NCI-H2081 (cell line): ENCODE measurements around the gene SLC23A1.
A peak's percentile ranks its signal among the peaks of the same experiment; 100 is the strongest.
"Not testable (repeated sequence)": the region's sequence is repeated elsewhere in the genome, so short reads cannot be mapped to it uniquely, and the experiment has no call there.

Source experiments
- DNase-seq, 2 experiments: peaks; one replicate each; lab custom pipeline; 2025; lab: John Stamatoyannopoulos, UW

Gene SLC23A1

DNA sequence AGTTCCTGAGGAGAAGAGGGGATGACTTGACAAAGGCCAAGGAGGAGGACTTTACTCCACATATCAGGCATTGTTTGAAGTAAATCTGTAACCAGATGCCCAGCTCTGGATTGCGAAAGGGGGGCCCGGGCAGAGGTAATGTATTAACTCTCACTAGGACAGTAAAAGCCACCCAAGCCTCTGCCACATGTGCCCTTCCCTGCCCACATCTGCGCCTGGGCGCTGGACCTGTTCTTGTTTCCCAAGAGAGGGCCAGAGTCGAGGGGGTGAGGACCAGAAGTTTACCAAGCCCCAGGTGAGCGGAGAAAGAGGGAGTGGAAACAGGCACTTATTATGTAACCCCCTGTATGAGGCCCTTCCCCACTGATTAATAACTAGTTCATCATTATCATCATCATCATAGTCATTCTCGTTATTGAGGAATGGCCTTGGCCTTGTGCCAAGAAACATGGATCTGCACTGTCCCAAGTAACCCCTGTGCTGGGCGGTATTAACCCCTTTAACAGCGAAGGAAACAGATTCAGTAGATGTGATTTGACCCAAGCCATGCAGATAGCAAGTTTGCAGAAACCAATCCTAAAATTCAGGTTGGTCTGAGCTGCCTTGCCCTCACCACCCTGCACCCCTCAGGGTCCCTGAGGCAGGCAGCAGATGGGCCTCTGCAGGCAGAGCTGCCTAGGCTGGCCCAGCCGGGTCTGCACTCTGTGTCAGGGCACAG lies at the start of gene SLC23A1:
Gene SLC23A1 (minus strand): TSS at position 23 of the 718 bp plus-strand sequence. CDS start 44 bp downstream, outside the sequence.
- DNase-seq = no peak

DNA sequence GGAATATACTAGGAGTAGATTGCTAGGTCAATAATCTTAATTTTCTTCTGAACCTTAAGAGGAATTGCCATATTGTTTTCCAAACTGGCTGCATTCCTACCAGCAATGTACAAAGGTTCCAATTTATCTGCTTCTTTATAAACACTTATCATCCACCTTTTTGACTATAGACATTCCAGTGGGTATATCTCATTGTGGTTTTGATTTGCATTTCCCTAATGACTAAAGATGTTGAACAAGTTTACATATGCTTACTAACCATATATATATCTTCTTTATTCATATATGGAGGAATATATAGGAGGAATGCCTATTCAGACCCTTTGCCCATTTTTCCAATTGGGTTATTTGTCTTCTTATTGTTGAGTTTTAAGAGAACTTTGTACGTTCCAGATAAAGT lies 48.6 kb upstream of the SLC23A1 start:
- no peak for DNase-seq

DNA sequence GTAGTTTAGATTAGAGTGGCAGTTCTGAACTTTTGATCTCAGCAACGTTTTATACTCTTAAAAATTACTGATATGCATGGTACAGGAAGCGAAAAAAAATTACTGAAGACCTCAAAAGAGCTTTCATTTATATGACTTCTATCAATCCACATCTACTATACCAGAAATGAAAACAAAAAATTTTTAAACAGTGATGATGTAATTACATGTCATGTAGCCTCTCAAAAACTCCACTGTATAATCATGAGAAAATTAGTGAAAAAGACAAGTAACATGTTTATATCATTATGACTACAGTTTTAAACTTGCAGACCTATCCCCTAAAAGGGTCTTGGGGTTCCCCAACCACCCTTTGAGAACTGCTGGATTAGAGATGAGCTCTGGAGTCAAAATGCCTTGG lies 46.9 kb upstream of the SLC23A1 start:
- no peak for DNase-seq

GRCh38 chr5:139426203-139426885 lies 43.2 kb upstream of the SLC23A1 start:
- no peak for DNase-seq

GRCh38 chr5:139425497-139425896 lies 42.4 kb upstream of the SLC23A1 start:
- DNase-seq = no peak

- DNase-seq = peak; percentile 42 to 55
Observed at GRCh38 chr5:139422307-139422893, 39.3 kb upstream of the SLC23A1 start.

DNA sequence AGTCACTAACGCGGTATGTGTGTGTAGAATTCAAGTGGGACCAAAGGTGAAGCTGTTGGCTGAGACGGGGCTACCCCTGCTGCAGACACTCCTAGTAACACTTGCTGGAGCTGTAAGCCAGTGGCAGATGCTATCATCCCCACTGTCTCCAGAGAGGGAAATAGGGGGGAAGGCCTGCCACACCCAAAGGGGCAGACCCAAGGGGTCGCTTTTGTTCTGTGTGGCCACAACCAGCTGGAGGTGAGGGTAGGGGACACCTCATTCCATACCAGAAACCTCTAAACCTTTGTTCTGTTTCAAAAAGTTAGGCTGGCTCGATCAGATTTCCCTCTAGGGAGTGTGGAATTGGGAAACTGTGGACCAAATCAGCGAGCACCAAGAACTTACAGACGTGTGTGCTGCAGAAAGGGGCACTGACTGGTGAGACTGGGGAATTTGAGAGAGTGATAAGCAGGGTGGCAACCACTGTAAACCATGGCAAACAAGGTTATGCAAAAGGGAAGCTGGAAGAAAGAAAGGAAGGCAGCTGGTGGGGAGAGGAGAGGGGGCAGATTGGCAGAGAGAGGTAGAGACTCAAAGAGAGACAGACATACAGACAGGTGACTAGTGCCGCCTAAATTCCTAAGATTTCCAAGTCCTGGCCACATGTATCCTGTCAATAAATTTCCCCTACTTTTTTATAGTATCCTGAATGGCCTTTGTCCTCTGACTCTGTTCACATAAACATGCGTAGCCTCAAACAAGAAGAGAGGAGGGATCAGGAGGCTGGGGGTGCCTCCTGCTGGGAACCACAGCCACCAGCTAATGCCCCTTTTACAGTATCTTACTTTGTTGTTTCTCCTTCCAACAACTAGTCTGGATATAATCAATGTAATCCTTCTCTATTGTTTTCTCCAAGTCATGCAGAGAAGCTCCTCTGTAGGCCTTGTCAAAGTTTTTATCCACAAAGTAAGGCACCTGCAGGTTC lies 36.4 kb upstream of the SLC23A1 start:
- no peak for DNase-seq

- no peak for DNase-seq
Observed at GRCh38 chr5:139418793-139419192, 35.7 kb upstream of the SLC23A1 start.

GRCh38 chr5:139417214-139417613 lies 34.1 kb upstream of the SLC23A1 start:
- DNase-seq = no peak

DNA sequence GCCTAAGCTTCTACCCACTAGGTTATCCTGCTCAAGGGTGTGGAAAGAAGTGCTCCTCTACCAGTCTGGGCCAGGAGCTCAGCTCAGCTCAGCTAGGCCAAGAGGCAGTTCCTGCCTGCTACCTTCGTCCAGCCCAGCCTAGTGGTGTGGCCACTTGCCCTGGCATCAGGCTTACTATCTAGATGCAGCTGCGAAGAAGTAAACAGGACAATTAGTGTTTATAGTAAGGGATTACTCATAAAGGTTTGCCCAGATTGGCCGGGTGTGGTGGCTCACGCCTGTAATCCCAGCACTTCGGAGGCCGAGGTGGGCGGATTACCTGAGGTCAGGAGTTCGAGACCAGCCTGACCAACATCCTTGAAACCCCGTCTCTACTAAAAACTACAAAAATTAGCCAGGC lies 33.6 kb upstream of the SLC23A1 start:
- DNase-seq = no peak

DNA sequence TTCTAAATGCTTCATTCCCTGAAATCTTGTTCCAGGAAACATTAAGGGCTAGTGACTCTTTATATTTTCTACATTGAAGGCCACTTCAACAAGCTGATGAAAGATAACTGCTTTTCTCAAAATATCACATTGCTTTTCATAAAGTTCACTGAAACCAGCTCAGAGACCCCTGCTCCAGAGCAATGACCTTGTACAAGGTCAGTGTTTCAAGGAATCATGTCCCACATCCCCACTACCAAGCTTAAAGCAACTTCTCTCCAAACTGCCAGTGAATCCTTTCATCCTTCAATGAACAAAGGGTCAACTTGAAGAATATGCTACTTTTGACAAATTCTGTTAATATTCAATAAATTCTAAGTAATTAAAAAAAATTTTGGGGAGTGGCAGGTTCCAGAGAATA lies 32.8 kb upstream of the SLC23A1 start:
- DNase-seq = no peak

GRCh38 chr5:139415221-139415861 lies 32.2 kb upstream of the SLC23A1 start:
- peak; percentile 62 to 91 for DNase-seq

DNA sequence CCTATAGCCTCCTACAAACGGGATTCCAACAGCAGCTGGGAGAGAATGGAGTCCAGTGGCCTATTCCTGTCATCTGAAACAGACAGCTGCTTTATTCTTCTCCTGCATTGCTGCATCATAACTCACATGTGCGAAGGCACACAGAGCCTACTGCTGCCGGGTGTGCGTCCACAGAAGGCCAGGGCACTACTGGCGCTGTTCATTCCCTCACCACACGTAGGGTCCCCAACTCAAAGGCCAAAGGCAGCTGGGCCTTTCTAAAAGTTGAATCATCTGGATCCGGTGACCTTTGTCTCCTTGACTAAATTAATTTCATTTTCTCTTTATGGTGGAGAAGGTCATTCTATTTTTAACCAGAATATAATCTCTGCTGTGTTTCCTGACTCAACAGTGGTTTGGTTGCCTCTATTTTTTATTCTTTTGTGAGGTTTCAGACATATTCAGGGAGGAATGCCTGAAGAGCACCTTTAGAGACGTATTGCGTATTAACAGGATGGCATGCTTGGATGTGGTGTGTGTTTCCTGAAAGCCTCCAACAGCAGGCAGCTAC lies 31.6 kb upstream of the SLC23A1 start:
- no peak for DNase-seq

- DNase-seq = no peak
Observed at GRCh38 chr5:139413963-139414362, 30.9 kb upstream of the SLC23A1 start.

DNA sequence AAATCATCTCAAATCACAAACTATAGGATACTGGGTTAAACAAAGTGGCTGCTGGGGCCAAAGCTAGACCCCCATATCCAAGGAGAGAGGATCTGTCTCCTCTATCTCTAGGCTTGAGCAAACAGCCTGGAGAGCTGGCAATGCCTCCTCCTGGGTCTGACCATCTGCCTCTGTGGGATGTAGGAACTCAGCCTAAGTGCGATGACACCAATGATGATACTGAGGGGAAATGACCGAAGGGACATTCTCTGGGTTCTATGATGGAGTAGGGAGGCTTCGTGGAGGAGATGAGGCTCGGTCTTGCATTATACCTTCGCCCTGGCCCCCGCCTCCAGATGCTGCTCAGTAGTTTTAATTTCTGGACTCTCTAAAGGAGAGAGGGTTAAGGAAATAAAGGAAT lies 30.1 kb upstream of the SLC23A1 start:
- DNase-seq = no peak

DNA sequence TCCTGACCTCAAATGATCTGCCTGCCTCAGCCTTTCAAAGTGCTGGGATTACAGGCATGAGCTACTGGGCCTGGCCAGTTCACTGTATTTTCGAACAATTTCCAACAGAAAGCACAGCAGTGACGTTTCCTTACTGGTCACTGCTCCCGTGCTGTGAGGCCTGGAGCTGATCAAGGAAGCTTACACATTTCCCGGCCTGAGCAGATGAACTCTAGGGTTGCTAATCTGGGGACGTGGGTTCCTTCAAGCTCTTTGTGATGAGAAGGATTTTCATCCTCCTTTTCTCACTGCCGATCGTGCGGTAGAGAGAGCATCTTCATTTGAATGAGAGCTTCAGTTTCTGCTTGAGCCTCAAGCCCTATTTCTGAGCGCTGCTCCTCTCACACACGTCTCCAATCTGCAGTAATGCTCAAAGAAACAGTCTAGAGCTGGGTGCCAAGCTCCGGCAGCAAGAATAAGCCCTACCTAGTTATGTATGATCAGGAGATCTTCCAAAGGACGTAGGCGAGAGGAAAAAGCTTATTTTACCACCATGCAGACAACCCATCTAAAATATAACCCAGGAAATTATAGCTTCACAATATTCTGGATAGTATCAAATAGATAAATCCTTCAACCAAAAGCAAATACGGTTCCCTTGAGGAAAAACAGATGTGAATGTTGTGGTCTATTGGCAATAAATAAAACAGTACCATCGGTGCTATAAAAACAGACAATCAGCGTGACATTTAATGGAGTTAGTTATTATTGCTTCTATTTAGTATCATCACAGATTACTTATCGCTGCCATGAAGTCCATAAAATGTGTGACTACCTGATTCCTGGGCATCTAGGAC lies 28.1 kb upstream of the SLC23A1 start:
- no peak for DNase-seq

- DNase-seq = no peak
Observed at GRCh38 chr5:139410121-139410992, 27.3 kb upstream of the SLC23A1 start.

- not testable (repeated sequence) for DNase-seq
Observed at GRCh38 chr5:139409116-139409515, 26.0 kb upstream of the SLC23A1 start.

DNA sequence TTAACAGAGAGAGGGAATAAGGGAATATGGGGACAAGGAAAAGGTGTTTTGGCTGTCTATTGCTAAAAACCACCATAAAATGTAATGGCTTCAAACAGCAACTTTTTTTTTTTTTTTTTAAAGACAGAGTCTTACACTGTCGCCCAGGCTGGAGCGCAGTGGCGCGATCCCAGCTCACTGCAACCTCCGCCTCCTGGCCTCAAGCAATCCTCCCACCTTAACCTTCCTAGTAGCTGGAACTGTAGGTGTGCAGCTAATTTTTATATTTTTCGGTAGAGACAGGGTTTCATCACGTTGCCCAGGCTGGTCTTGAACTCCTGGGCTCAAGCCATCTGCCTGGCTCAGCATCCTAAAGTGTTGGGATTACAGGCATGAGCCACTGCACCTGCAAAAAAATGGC lies 25.1 kb upstream of the SLC23A1 start:
- no peak for DNase-seq
